GM12874 (cell line): Measurements from ENCODE around the gene LYZL6.

Experiments used
- CTCF ChIP-seq: IDR thresholded peaks from 2 replicates; pipeline ENCODE4 v1.5.1; 2011; ENCODE audit warnings: low read depth, mild to moderate bottlenecking, control low read depth, low read length, moderate library complexity; ENCODE audit not compliant: insufficient read depth

The LYZL6 gene

GRCh38 chr17:35889818-35890773, 53.4 kb downstream of the LYZL6 start:
- no peak for TF ChIP-seq CTCF

GRCh38 chr17:35889241-35889640, 54.3 kb downstream of the LYZL6 start:
- TF ChIP-seq CTCF: no peak
